ENCODE results near the gene TRAPPC14.

The TRAPPC14 gene

GRCh38 chr7:100105534-100105933, 53.0 kb downstream of the TRAPPC14 start:
- DNase-seq, result no peak
- peaks cover 30% of the 10 kb centered on the region for H3K36me3 ChIP-seq
- no peak overlapping the region for H3K4me3 ChIP-seq (ENCODE audit: low read depth, low read length)
- no peaks in the 10 kb centered on the region for H3K4me1 ChIP-seq
- no peak for TF ChIP-seq CTCF (IDR thresholded peaks at IDR 0.05; ENCODE audit: low read depth, low read length)
- H3K27me3 ChIP-seq, result no peaks in the 10 kb centered on the region
- no peaks in the 10 kb centered on the region for H3K9me3 ChIP-seq
